B cell (primary cell): Measurements from ENCODE around the gene NAP1L1. TPM values are rescaled to one million over a fixed set of nuclear protein-coding genes. Genes with fewer than 3 reads are reported as not detected.

Source experiments
- ATAC-seq: fragments of 200-7000 bp; cut with Tn5 transposase; one replicate; pipeline ENCODE4 v1.10.0; 2021; ENCODE audit warnings: low read depth, mild to moderate bottlenecking, moderate number of reproducible peaks, moderate library complexity
- CTCF ChIA-PET: fragments of 350-600 bp; sonication (Branson Sonifier 250); formaldehyde crosslinking; loops from one replicate; lab custom pipeline; 2021; ENCODE audit warnings: antibody characterized with exemption, inconsistent platforms; lab: Charles Lee
- POLR2A ChIA-PET: fragments of 350-600 bp; sonication (Branson Sonifier 250); formaldehyde crosslinking; loops from one replicate; lab custom pipeline; 2021; ENCODE audit warnings: antibody characterized with exemption; lab: Charles Lee
- DNase-seq: peaks from one replicate; pipeline ENCODE4 v3.0.0; 2013
- H2AFZ ChIP-seq: 2 replicates; pipeline ENCODE4 v1.6.1; 2012; ENCODE audit warnings: mild to moderate bottlenecking, low read depth, low read length; ENCODE audit not compliant: insufficient read depth, poor library complexity, severe bottlenecking
- H3K27ac ChIP-seq, 2 donors: 1 replicate in 1 of 2; 2 replicates in 1 of 2; pipeline ENCODE4 v1.5.1; 2012 to 2013; ENCODE audit warnings: low read length in 2 of 2, mild to moderate bottlenecking in 2 of 2, moderate library complexity in 1 of 2
- H3K27me3 ChIP-seq, 4 experiments: fragments of 200-600 bp in 1 of 4; sonication (generic) in 1 of 4; replicated peaks in 1 of 4; 1 replicate in 2 of 4; 2 replicates in 2 of 4; pipeline versions ENCODE4 v1.6.1 to v1.7.0; 2013 to 2016; ENCODE audit warnings: low read length in 3 of 4, mild to moderate bottlenecking in 2 of 4, mixed read lengths in 1 of 4, moderate library complexity in 1 of 4; ENCODE audit not compliant: insufficient read depth in 4 of 4, control insufficient read depth in 3 of 4; ENCODE audit errors: control extremely low read depth in 1 of 4
- H3K36me3 ChIP-seq, 2 experiments: replicated peaks in 1 of 2; 1 replicate in 1 of 2; 2 replicates in 1 of 2; pipeline versions ENCODE4 v1.6.1 to v1.7.1; 2013; ENCODE audit warnings: low read length in 1 of 2; ENCODE audit not compliant: insufficient read depth in 2 of 2, control insufficient read depth in 1 of 2; ENCODE audit errors: control extremely low read depth in 1 of 2, extremely low read depth in 1 of 2
- H3K4me1 ChIP-seq, 2 donors: fragments of 200-600 bp in 1 of 2; sonication (generic) in 1 of 2; 1 replicate in 1 of 2; 2 replicates in 1 of 2; pipeline versions ENCODE4 v1.5.1 to v1.6.1; 2013 to 2017; ENCODE audit warnings: low read length in 2 of 2; ENCODE audit not compliant: control insufficient read depth in 2 of 2, insufficient read depth in 2 of 2
- H3K4me2 ChIP-seq: replicated peaks from 2 replicates; pipeline ENCODE3; 2012; ENCODE audit warnings: mild to moderate bottlenecking, low read depth, low read length; ENCODE audit not compliant: poor library complexity, severe bottlenecking
- H3K4me3 ChIP-seq, 5 experiments: fragments of 200-600 bp in 1 of 5; sonication (generic) in 1 of 5; 1 replicate in 3 of 5; 2 replicates in 2 of 5; pipeline versions ENCODE4 v1.5.1 to v1.7.0; 2011 to 2016; ENCODE audit warnings: low read length in 4 of 5, mild to moderate bottlenecking in 4 of 5, low read depth in 2 of 5, control low read depth in 1 of 5, moderate library complexity in 1 of 5; ENCODE audit not compliant: insufficient read depth in 1 of 5; ENCODE audit errors: control extremely low read depth in 1 of 5, extremely low read depth in 1 of 5
- H3K79me2 ChIP-seq: fragments of 200-600 bp; sonication (generic); one replicate; pipeline ENCODE4 v1.6.0; 2016; ENCODE audit warnings: low read length; ENCODE audit not compliant: control insufficient read depth, insufficient read depth
- H3K9ac ChIP-seq: fragments of 200-600 bp; sonication (generic); 2 replicates; pipeline ENCODE4 v1.6.1; 2017; ENCODE audit warnings: mild to moderate bottlenecking, low read length, moderate library complexity
- H3K9me3 ChIP-seq, 3 donors: one replicate each; pipeline versions ENCODE4 v1.6.1 to v1.7.1; 2013; ENCODE audit warnings: low read length in 2 of 3; ENCODE audit not compliant: control insufficient read depth in 2 of 3, insufficient read depth in 1 of 3; ENCODE audit errors: control extremely low read depth in 1 of 3
- H4K20me1 ChIP-seq: 2 replicates; pipeline ENCODE4 v1.6.0; 2012; ENCODE audit warnings: mild to moderate bottlenecking, low read length; ENCODE audit not compliant: insufficient read depth, control insufficient read depth, poor library complexity, severe bottlenecking
- H3K27ac Mint-ChIP-seq: one replicate; pipeline ENCODE4 v1.8.0; 2021; ENCODE audit warnings: mixed read lengths
- H3K27me3 Mint-ChIP-seq: one replicate; pipeline ENCODE4 v1.8.0; 2021; ENCODE audit warnings: mixed read lengths
- H3K4me1 Mint-ChIP-seq: one replicate; pipeline ENCODE4 v1.8.0; 2021; ENCODE audit warnings: mixed read lengths
- H3K4me3 Mint-ChIP-seq: one replicate; pipeline ENCODE4 v1.8.0; 2021; ENCODE audit warnings: mixed read lengths
- H3K9me3 Mint-ChIP-seq: one replicate; pipeline ENCODE4 v1.8.0; 2022; ENCODE audit warnings: mixed read lengths; ENCODE audit not compliant: insufficient read depth
- CTCF ChIP-seq: fragments of 200-600 bp; IDR thresholded peaks from one replicate; pipeline ENCODE4 v1.8.0; 2022; ENCODE audit warnings: antibody characterized with exemption, mild to moderate bottlenecking
- EZH2 ChIP-seq: IDR thresholded peaks from 2 replicates; pipeline ENCODE4 v1.6.1; 2012; ENCODE audit warnings: borderline replicate concordance, low read depth, mild to moderate bottlenecking, moderate library complexity, low read length; ENCODE audit not compliant: insufficient read depth, poor library complexity, severe bottlenecking
- WGBS: methylation state at CpG from one replicate; pipeline ENCODE4 v1.1.5; 2013; ENCODE audit warnings: missing lambda C conversion rate; ENCODE audit not compliant: insufficient coverage; 5-methylcytosine and 5-hydroxymethylcytosine counted together
- intact Hi-C: fragments of 100-400 bp; cut with micrococcal nuclease; formaldehyde crosslinking; loops from one replicate; pipeline ENCODE4 v1.10.0; 2022
- polyA plus RNA-seq: library from polyadenylated mRNA; depleted of rRNA; stranded (reverse); fragments of >200 nt; gene quantifications from 2 replicates; pipeline ENCODE4 v1.2.3, GENCODE V29; 2012
- total RNA-seq, 2 donors: library from RNA; stranded (reverse); fragments of 120-200 nt in 1 of 2; gene quantifications; 1 replicate in 1 of 2; 2 replicates in 1 of 2; pipeline versions ENCODE4 v1.2.3 to v1.2.4, GENCODE V29; 2013 to 2022

NAP1L1 gene
- total and polyA plus RNA-seq, 2 donors (not counting 1 experiment from before 2014, with no cell fraction given), result 165 to 766 TPM

GRCh38 chr12:76032043-76032981 is 52.2 kb downstream of the NAP1L1 start:
- peak overlapping the region; percentile 98 for H3K4me2 ChIP-seq
- Mint-ChIP-seq H3K27ac (peak overlapping the region; percentile 92), H3K4me1 (peaks cover 29% of the 10 kb centered on the region), H3K9me3 (no peaks in the 10 kb centered on the region), H3K27me3 (peaks cover 16% of the 10 kb centered on the region), H3K4me3 (peak overlapping the region; percentile 96)
- intact Hi-C loops, result loop anchor here (1.0 to 5.0 kb wide), 6 partner anchors 315 to 1494 kb away; partner anchors contain the start of genes BBS10, GLIPR1L1, KRR1 and OSBPL8
- H3K36me3 ChIP-seq, result no peaks in the 10 kb centered on the region
- ATAC-seq (peak; percentile 16), DNase-seq (peak; percentile 71)
- peaks cover 2 to 22% (median 20%) of the 10 kb centered on the region in 4 experiments for H3K27me3 ChIP-seq
- TF ChIP-seq CTCF (no peak), EZH2 (no peak)
- no peaks in the 10 kb centered on the region for H3K9me3 ChIP-seq
- H3K4me1 ChIP-seq, result peaks cover 18 to 23% of the 10 kb centered on the region in 2 donors
- 11% methylated on average over 58 of the region's 58 CpGs for WGBS
- peak overlapping the region; percentile 85 for H3K9ac ChIP-seq
- POLR2A ChIA-PET, result interaction anchor here (0.6 to 1.3 kb wide), 3 partner anchors 230 to 1024 kb away, joined by 4 to 11 read pairs (median 5); partner anchors contain the start of gene KRR1
- H2AFZ ChIP-seq, result peak overlapping the region; percentile 96
- H3K4me3 ChIP-seq, result peak overlapping the region; percentile 48 to 89 (median 79)
- no peaks in the 10 kb centered on the region for H4K20me1 ChIP-seq
- peak overlapping the region; percentile 19 to 81 for H3K27ac ChIP-seq
- no peaks in the 10 kb centered on the region for H3K79me2 ChIP-seq
- CTCF ChIA-PET, result interaction anchor here (0.6 to 12.7 kb wide), 21 partner anchors 7 to 700 kb away, joined by 3 to 210 read pairs (median 4); partner anchors contain the start of genes BBS10, GLIPR1L1, GLIPR1L2 and KRR1
